HCT116 (cell line): ENCODE results near the gene LRFN2. TPM values are rescaled to one million over a fixed set of nuclear protein-coding genes. Genes with fewer than 3 reads are reported as not detected.

Experiments used
- ATAC-seq: fragments of 200-7000 bp; cut with Tn5 transposase; 2 replicates; pipeline ENCODE4 v1.9.1; 2020; ENCODE audit warnings: mild to moderate bottlenecking, moderate library complexity
- BruUV-seq: library from RNA; stranded (reverse); fragments of 400-500 nt; replicated peaks from 2 replicates; lab custom pipeline; 2021; lab: Mats Ljungman, UMichigan
- CTCF ChIA-PET: fragments of 300-600 bp; sonication (Branson Sonifier 250); formaldehyde crosslinking; loops from one replicate; lab custom pipeline; 2021; ENCODE audit warnings: antibody characterized with exemption; lab: Charles Lee
- POLR2A ChIA-PET: fragments of 300-600, 350-600 bp; sonication (Branson Sonifier 250); formaldehyde crosslinking; loops from one replicate; lab custom pipeline; 2021; ENCODE audit warnings: antibody characterized with exemption; lab: Charles Lee
- RAD21 ChIA-PET, 2 experiments: fragments of 300-600 bp; sonication (Branson Sonifier 250); formaldehyde crosslinking; loops; one replicate each; lab custom pipeline; 2023; ENCODE audit warnings: low total read pairs in 2 of 2; ENCODE audit not compliant: uncharacterized antibody in 2 of 2, unreplicated experiment in 2 of 2, low non-redundant PET in 1 of 2; lab: Charles Lee
- DNase-seq: peaks from one replicate; pipeline ENCODE4 v3.0.0-alpha.2; 2010; ENCODE audit warnings: low read depth, low spot score
- H2AFZ ChIP-seq: fragments of 200-600 bp; shearing (Covaris generic), sonication (generic); 2 replicates; pipeline ENCODE4 v1.6.1; 2017; ENCODE audit warnings: low read depth, mixed run types, mixed read lengths, antibody characterized with exemption, low read length; ENCODE audit not compliant: poor library complexity, severe bottlenecking
- H3K27ac ChIP-seq: 2 replicates; pipeline ENCODE4 v1.5.1; 2012; ENCODE audit warnings: low read depth, low read length
- H3K27me3 ChIP-seq: fragments of 200-600 bp; sonication (generic); 2 replicates; pipeline ENCODE4 v1.6.1; 2016; ENCODE audit warnings: mixed run types, low read length, mixed read lengths; ENCODE audit not compliant: insufficient read depth
- H3K36me3 ChIP-seq, 2 experiments: fragments of 200-500 bp in 1 of 2; fragments of 200-600 bp in 1 of 2; sonication (Bioruptor generic) in 1 of 2; sonication (generic) in 1 of 2; 2 replicates each; pipeline versions ENCODE4 v1.5.1 to v1.6.1; 2014 to 2016; ENCODE audit warnings: low read length in 2 of 2, inconsistent platforms in 1 of 2, mixed read lengths in 1 of 2, mixed run types in 1 of 2; ENCODE audit not compliant: insufficient read depth in 2 of 2, control insufficient read depth in 1 of 2
- H3K4me1 ChIP-seq, 2 experiments: fragments of 200-600 bp in 1 of 2; sonication (generic) in 1 of 2; 2 replicates each; pipeline versions ENCODE4 v1.5.1 to v1.6.1; 2012 to 2017; ENCODE audit warnings: low read length in 2 of 2, inconsistent platforms in 1 of 2, mild to moderate bottlenecking in 1 of 2, mixed read lengths in 1 of 2, mixed run types in 1 of 2, moderate library complexity in 1 of 2; ENCODE audit not compliant: insufficient read depth in 2 of 2, control insufficient read depth in 1 of 2
- H3K4me2 ChIP-seq: fragments of 200-600 bp; sonication (generic); 2 replicates; pipeline ENCODE4 v1.6.1; 2017; ENCODE audit warnings: mixed run types, low read length, mixed read lengths
- H3K4me3 ChIP-seq, 2 experiments: fragments of 200-600 bp in 1 of 2; sonication (generic) in 1 of 2; replicated peaks in 1 of 2; 2 replicates each; pipeline ENCODE4 v1.5.1; 2011 to 2016; ENCODE audit warnings: low read length in 2 of 2, control low read depth in 1 of 2, low read depth in 1 of 2, mild to moderate bottlenecking in 1 of 2, mixed read lengths in 1 of 2, mixed run types in 1 of 2
- H3K79me2 ChIP-seq: fragments of 200-600 bp; sonication (generic); 2 replicates; pipeline ENCODE4 v1.6.1; 2017; ENCODE audit warnings: mild to moderate bottlenecking, mixed run types, low read length, moderate library complexity, mixed read lengths; ENCODE audit not compliant: insufficient read depth
- H3K9ac ChIP-seq: fragments of 200-600 bp; sonication (generic); 2 replicates; pipeline ENCODE4 v1.6.1; 2016; ENCODE audit warnings: low read length, mixed read lengths
- H3K9me2 ChIP-seq: fragments of 200-600 bp; sonication (generic), shearing (Covaris generic); 2 replicates; pipeline ENCODE4 v1.6.1; 2017; ENCODE audit warnings: mixed run types, mild to moderate bottlenecking, moderate library complexity; ENCODE audit not compliant: insufficient read depth
- H3K9me3 ChIP-seq, 2 experiments: fragments of 200-500 bp in 1 of 2; fragments of 200-600 bp in 1 of 2; sonication (Bioruptor generic) in 1 of 2; sonication (generic) in 1 of 2; 2 replicates each; pipeline ENCODE4 v1.6.1; 2014 to 2017; ENCODE audit warnings: low read length in 2 of 2, mixed read lengths in 2 of 2, inconsistent platforms in 1 of 2, low read depth in 1 of 2, mild to moderate bottlenecking in 1 of 2, mixed run types in 1 of 2, moderate library complexity in 1 of 2; ENCODE audit not compliant: control insufficient read depth in 1 of 2, insufficient read depth in 1 of 2
- H4K20me1 ChIP-seq: fragments of 200-600 bp; sonication (generic), shearing (Covaris generic); 2 replicates; pipeline ENCODE4 v1.6.1; 2017; ENCODE audit warnings: mixed run types, mild to moderate bottlenecking, moderate library complexity; ENCODE audit not compliant: insufficient read depth
- CBX3 ChIP-seq: IDR thresholded peaks from 2 replicates; pipeline ENCODE4 v1.6.1; 2012; ENCODE audit warnings: low read depth
- EGR1 ChIP-seq: IDR thresholded peaks from 2 replicates; pipeline ENCODE4 v1.6.1; 2012; ENCODE audit warnings: low read depth
- ELF1 ChIP-seq: IDR thresholded peaks from 2 replicates; pipeline ENCODE4 v1.6.1; 2012; ENCODE audit warnings: low read depth, borderline replicate concordance
- EZH2phosphoT487 ChIP-seq: fragments of 200-600 bp; IDR thresholded peaks from 2 replicates; pipeline ENCODE4 v1.6.1; 2018; ENCODE audit warnings: antibody characterized with exemption, borderline replicate concordance
- FOSL1 ChIP-seq: IDR thresholded peaks from 2 replicates; pipeline ENCODE4 v1.6.1; 2012; ENCODE audit warnings: low read depth
- JUND ChIP-seq: IDR thresholded peaks from 2 replicates; pipeline ENCODE4 v1.6.1; 2012
- RAD21 ChIP-seq: IDR thresholded peaks from 2 replicates; pipeline ENCODE4 v1.6.1; 2012; ENCODE audit warnings: low read depth, mild to moderate bottlenecking
- SRF ChIP-seq: IDR thresholded peaks from 2 replicates; pipeline ENCODE4 v1.6.1; 2012; ENCODE audit warnings: low read depth
- YY1 ChIP-seq: IDR thresholded peaks from 2 replicates; pipeline ENCODE4 v1.6.1; 2011; ENCODE audit warnings: low read length, low read depth, moderate library complexity, mild to moderate bottlenecking; ENCODE audit not compliant: insufficient replicate concordance; ENCODE audit errors: extremely low read depth
- ZFX ChIP-seq: fragments of 450-650 bp; IDR thresholded peaks from 2 replicates; pipeline ENCODE4 v1.6.1; 2017
- ZNF274 ChIP-seq: fragments of 200-500 bp; sonication (Bioruptor generic); IDR thresholded peaks from 2 replicates; pipeline ENCODE4 v1.6.1; 2014; ENCODE audit warnings: mild to moderate bottlenecking, low read depth, low read length, inconsistent platforms
- intact Hi-C: fragments of 100-400 bp; cut with micrococcal nuclease; formaldehyde crosslinking; loops from 2 replicates; pipeline ENCODE4 v1.10.0; 2022
- total RNA-seq: library from RNA; stranded (reverse); gene quantifications from one replicate; pipeline ENCODE4 v1.2.1, GENCODE V29; 2021; ENCODE audit not compliant: unreplicated experiment
- TF ChIP-seq, protein P1 (sequence below), 3 experiments: fragments of 200-600 bp in 1 of 3; sonication (generic) in 1 of 3; IDR thresholded peaks in 2 of 3; conservative IDR thresholded peaks in 1 of 3; 2 replicates each; pipeline ENCODE4 v1.5.1; 2012 to 2017; ENCODE audit warnings: low read depth in 2 of 3, low read length in 2 of 3, antibody characterized with exemption in 1 of 3, borderline replicate concordance in 1 of 3, control low read depth in 1 of 3, mild to moderate bottlenecking in 1 of 3, mixed read lengths in 1 of 3, mixed run types in 1 of 3, moderate library complexity in 1 of 3; ENCODE audit not compliant: insufficient read depth in 1 of 3
- TF ChIP-seq, protein P2 (sequence below): IDR thresholded peaks from 2 replicates; pipeline ENCODE4 v1.6.1; 2012
- TF ChIP-seq, protein P3 (sequence below): IDR thresholded peaks from 2 replicates; pipeline ENCODE4 v1.6.1; 2011; ENCODE audit warnings: mild to moderate bottlenecking, low read length, moderate library complexity; ENCODE audit not compliant: insufficient replicate concordance; ENCODE audit errors: extremely low read depth
- TF ChIP-seq, protein P4 (sequence below): IDR thresholded peaks from 2 replicates; pipeline ENCODE4 v1.6.1; 2012; ENCODE audit warnings: low read depth

LRFN2 gene
- total RNA-seq, 1 experiment from 2014 or later = not detected

DNA sequence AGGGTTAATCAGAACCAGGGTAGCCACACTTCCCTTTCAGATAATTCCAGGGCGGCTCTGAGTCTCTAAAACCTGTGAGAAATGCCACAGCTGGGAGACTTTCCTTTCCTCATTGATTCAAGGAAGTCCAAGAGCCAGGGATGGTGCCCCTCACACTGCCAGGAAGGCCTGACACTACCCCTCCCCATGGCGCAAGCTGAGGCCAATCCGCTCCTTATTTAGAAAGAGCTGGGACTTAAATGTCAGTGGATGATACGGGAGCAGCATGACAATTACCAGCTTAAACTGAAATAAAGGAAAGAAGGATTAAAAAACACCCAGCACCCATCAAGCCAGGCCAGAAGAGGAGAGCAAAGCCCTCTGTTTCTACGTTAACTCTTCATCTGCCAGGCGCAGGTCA, 244.4 kb downstream of the LRFN2 start:
- RAD21 ChIA-PET = no interaction called here
- TF ChIP-seq, protein P1, sequence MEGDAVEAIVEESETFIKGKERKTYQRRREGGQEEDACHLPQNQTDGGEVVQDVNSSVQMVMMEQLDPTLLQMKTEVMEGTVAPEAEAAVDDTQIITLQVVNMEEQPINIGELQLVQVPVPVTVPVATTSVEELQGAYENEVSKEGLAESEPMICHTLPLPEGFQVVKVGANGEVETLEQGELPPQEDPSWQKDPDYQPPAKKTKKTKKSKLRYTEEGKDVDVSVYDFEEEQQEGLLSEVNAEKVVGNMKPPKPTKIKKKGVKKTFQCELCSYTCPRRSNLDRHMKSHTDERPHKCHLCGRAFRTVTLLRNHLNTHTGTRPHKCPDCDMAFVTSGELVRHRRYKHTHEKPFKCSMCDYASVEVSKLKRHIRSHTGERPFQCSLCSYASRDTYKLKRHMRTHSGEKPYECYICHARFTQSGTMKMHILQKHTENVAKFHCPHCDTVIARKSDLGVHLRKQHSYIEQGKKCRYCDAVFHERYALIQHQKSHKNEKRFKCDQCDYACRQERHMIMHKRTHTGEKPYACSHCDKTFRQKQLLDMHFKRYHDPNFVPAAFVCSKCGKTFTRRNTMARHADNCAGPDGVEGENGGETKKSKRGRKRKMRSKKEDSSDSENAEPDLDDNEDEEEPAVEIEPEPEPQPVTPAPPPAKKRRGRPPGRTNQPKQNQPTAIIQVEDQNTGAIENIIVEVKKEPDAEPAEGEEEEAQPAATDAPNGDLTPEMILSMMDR (IDR thresholded peaks at IDR 0.05 in 2 of 3, conservative IDR thresholded peaks at IDR 0.05 in 1 of 3; ENCODE audit: borderline replicate concordance in 1 of 3, insufficient read depth in 1 of 3, low read depth in 2 of 3, low read length in 2 of 3) = no peak
- TF ChIP-seq YY1 = no peak
- no peak for TF ChIP-seq EZH2phosphoT487
- no peak for TF ChIP-seq EGR1
- TF ChIP-seq, protein P2, sequence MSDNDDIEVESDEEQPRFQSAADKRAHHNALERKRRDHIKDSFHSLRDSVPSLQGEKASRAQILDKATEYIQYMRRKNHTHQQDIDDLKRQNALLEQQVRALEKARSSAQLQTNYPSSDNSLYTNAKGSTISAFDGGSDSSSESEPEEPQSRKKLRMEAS = no peak
- TF ChIP-seq CBX3 = no peak
- TF ChIP-seq FOSL1 = no peak
- no peak for TF ChIP-seq ZFX
- no peak for TF ChIP-seq ZNF274
- TF ChIP-seq, protein P3, sequence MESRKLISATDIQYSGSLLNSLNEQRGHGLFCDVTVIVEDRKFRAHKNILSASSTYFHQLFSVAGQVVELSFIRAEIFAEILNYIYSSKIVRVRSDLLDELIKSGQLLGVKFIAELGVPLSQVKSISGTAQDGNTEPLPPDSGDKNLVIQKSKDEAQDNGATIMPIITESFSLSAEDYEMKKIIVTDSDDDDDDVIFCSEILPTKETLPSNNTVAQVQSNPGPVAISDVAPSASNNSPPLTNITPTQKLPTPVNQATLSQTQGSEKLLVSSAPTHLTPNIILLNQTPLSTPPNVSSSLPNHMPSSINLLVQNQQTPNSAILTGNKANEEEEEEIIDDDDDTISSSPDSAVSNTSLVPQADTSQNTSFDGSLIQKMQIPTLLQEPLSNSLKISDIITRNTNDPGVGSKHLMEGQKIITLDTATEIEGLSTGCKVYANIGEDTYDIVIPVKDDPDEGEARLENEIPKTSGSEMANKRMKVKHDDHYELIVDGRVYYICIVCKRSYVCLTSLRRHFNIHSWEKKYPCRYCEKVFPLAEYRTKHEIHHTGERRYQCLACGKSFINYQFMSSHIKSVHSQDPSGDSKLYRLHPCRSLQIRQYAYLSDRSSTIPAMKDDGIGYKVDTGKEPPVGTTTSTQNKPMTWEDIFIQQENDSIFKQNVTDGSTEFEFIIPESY = no peak
- TF ChIP-seq JUND = no peak
- TF ChIP-seq RAD21 = no peak
- TF ChIP-seq ELF1 = no peak
- TF ChIP-seq, protein P4, sequence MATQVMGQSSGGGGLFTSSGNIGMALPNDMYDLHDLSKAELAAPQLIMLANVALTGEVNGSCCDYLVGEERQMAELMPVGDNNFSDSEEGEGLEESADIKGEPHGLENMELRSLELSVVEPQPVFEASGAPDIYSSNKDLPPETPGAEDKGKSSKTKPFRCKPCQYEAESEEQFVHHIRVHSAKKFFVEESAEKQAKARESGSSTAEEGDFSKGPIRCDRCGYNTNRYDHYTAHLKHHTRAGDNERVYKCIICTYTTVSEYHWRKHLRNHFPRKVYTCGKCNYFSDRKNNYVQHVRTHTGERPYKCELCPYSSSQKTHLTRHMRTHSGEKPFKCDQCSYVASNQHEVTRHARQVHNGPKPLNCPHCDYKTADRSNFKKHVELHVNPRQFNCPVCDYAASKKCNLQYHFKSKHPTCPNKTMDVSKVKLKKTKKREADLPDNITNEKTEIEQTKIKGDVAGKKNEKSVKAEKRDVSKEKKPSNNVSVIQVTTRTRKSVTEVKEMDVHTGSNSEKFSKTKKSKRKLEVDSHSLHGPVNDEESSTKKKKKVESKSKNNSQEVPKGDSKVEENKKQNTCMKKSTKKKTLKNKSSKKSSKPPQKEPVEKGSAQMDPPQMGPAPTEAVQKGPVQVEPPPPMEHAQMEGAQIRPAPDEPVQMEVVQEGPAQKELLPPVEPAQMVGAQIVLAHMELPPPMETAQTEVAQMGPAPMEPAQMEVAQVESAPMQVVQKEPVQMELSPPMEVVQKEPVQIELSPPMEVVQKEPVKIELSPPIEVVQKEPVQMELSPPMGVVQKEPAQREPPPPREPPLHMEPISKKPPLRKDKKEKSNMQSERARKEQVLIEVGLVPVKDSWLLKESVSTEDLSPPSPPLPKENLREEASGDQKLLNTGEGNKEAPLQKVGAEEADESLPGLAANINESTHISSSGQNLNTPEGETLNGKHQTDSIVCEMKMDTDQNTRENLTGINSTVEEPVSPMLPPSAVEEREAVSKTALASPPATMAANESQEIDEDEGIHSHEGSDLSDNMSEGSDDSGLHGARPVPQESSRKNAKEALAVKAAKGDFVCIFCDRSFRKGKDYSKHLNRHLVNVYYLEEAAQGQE = no peak
- no peak for TF ChIP-seq SRF
- TF ChIP-seq, all 23 proteins: peak for 0

More for the DNA sequence above, 244.4 kb downstream of the LRFN2 start:
- Histone ChIP-seq H3K9me3 (no peaks in the 10 kb centered on the region), H3K4me3 (no peak overlapping the region), H3K9me2 (no peaks in the 10 kb centered on the region), H3K27me3 (peaks cover 45% of the 10 kb centered on the region), H4K20me1 (no peaks in the 10 kb centered on the region), H3K27ac (no peak overlapping the region), H2AFZ (no peak overlapping the region), H3K4me1 (no peaks in the 10 kb centered on the region), H3K9ac (no peak overlapping the region), H3K79me2 (no peaks in the 10 kb centered on the region), H3K4me2 (no peak overlapping the region), H3K36me3 (no peaks in the 10 kb centered on the region)
- CTCF ChIA-PET = interaction anchor here (0.8 to 0.9 kb wide), 2 partner anchors 13 to 14 kb away, joined by 3 to 4 read pairs; no protein-coding TSS in a partner anchor
- BruUV-seq = no TSS peak
- ATAC-seq = no peak
- POLR2A ChIA-PET = no interaction called here
- intact Hi-C loops = no loop called here
- DNase-seq = no peak
